ENCODE data around the gene BMPR1A.

Gene BMPR1A

GRCh38 chr10:86964061-86964846, 207.8 kb downstream of the BMPR1A start:
- Histone ChIP-seq H2BK5ac (ENCODE audit: low read length) (no peak overlapping the region), H3K36me3 (ENCODE audit: control insufficient read depth, insufficient read depth, low read length) (no peaks in the 10 kb centered on the region), H3K27me3 (ENCODE audit: insufficient read depth, low read length, poor library complexity) (no peaks in the 10 kb centered on the region), H3K23ac (ENCODE audit: low read length) (no peak overlapping the region), H2AK5ac (ENCODE audit: low read length) (no peak overlapping the region), H3K9ac (ENCODE audit: low read length) (no peak overlapping the region), H3K4ac (ENCODE audit: low read depth, low read length) (no peak overlapping the region), H2BK120ac (ENCODE audit: low read depth, low read length) (no peak overlapping the region), H3K4me1 (ENCODE audit: control insufficient read depth, low read depth, low read length) (peaks cover 7% of the 10 kb centered on the region), H3K4me3 (ENCODE audit: low read length) (no peak overlapping the region), H4K8ac (ENCODE audit: low read depth, low read length) (no peak overlapping the region), H3K18ac (ENCODE audit: low read length) (no peak overlapping the region), H4K5ac (ENCODE audit: low read length) (no peak overlapping the region), H3K79me2 (ENCODE audit: control insufficient read depth, insufficient read depth, low read length) (no peaks in the 10 kb centered on the region), H3K56ac (ENCODE audit: low read length) (peak overlapping the region; percentile 30), H3K27ac (ENCODE audit: low read depth, low read length) (no peak overlapping the region), H2BK15ac (replicated peaks; ENCODE audit: low read depth) (no peak overlapping the region), H3K79me1 (ENCODE audit: low read length) (no peaks in the 10 kb centered on the region), H3K4me2 (ENCODE audit: low read length) (no peak overlapping the region)
- DNase-seq = no peak
- no CpG with 5 or more reads among the region's 13 CpGs for WGBS (ENCODE audit: extremely low coverage, insufficient coverage, low lambda C conversion rate)

- Histone ChIP-seq H3K79me2 (ENCODE audit: control insufficient read depth, insufficient read depth, low read length) (no peaks in the 10 kb centered on the region), H3K79me1 (ENCODE audit: low read length) (no peaks in the 10 kb centered on the region), H4K8ac (ENCODE audit: low read depth, low read length) (no peak overlapping the region), H2BK5ac (ENCODE audit: low read length) (no peak overlapping the region), H3K56ac (ENCODE audit: low read length) (no peak overlapping the region), H3K9ac (ENCODE audit: low read length) (no peak overlapping the region), H3K4me3 (ENCODE audit: low read length) (no peak overlapping the region), H2BK120ac (ENCODE audit: low read depth, low read length) (no peak overlapping the region), H3K18ac (ENCODE audit: low read length) (no peak overlapping the region), H3K23ac (ENCODE audit: low read length) (no peak overlapping the region), H3K4me2 (ENCODE audit: low read length) (no peak overlapping the region), H2AK5ac (ENCODE audit: low read length) (no peak overlapping the region), H3K27me3 (ENCODE audit: insufficient read depth, low read length, poor library complexity) (no peaks in the 10 kb centered on the region), H4K5ac (ENCODE audit: low read length) (no peak overlapping the region), H3K27ac (ENCODE audit: low read depth, low read length) (no peak overlapping the region), H3K4me1 (ENCODE audit: control insufficient read depth, low read depth, low read length) (peaks cover 6% of the 10 kb centered on the region), H2BK15ac (replicated peaks; ENCODE audit: low read depth) (no peak overlapping the region), H3K4ac (ENCODE audit: low read depth, low read length) (no peak overlapping the region), H3K36me3 (ENCODE audit: control insufficient read depth, insufficient read depth, low read length) (no peaks in the 10 kb centered on the region)
- DNase-seq = no peak
- WGBS (ENCODE audit: extremely low coverage, insufficient coverage, low lambda C conversion rate) = no CpG with 5 or more reads among the region's 2 CpGs
Measured at GRCh38 chr10:86964847-86965190, 208.4 kb downstream of the BMPR1A start.

GRCh38 chr10:86965986-86966654, 209.7 kb downstream of the BMPR1A start:
- no peak for DNase-seq
- Histone ChIP-seq H3K36me3 (ENCODE audit: control insufficient read depth, insufficient read depth, low read length) (no peaks in the 10 kb centered on the region), H3K4me2 (ENCODE audit: low read length) (no peak overlapping the region), H3K4me1 (ENCODE audit: control insufficient read depth, low read depth, low read length) (peaks cover 5% of the 10 kb centered on the region), H4K8ac (ENCODE audit: low read depth, low read length) (no peak overlapping the region), H3K79me1 (ENCODE audit: low read length) (no peaks in the 10 kb centered on the region), H2BK5ac (ENCODE audit: low read length) (no peak overlapping the region), H3K79me2 (ENCODE audit: control insufficient read depth, insufficient read depth, low read length) (no peaks in the 10 kb centered on the region), H3K4ac (ENCODE audit: low read depth, low read length) (no peak overlapping the region), H3K56ac (ENCODE audit: low read length) (peak overlapping the region; percentile 73), H3K27me3 (ENCODE audit: insufficient read depth, low read length, poor library complexity) (no peaks in the 10 kb centered on the region), H2BK120ac (ENCODE audit: low read depth, low read length) (no peak overlapping the region), H2AK5ac (ENCODE audit: low read length) (no peak overlapping the region), H3K18ac (ENCODE audit: low read length) (peak overlapping the region; percentile 15), H4K5ac (ENCODE audit: low read length) (no peak overlapping the region), H3K9ac (ENCODE audit: low read length) (peak overlapping the region; percentile 47), H2BK15ac (replicated peaks; ENCODE audit: low read depth) (no peak overlapping the region), H3K23ac (ENCODE audit: low read length) (no peak overlapping the region), H3K4me3 (ENCODE audit: low read length) (no peak overlapping the region), H3K27ac (ENCODE audit: low read depth, low read length) (no peak overlapping the region)
- WGBS (ENCODE audit: extremely low coverage, insufficient coverage, low lambda C conversion rate) = no CpG with 5 or more reads among the region's 11 CpGs

GRCh38 chr10:86967481-86967941, 211.1 kb downstream of the BMPR1A start:
- no peaks in the 10 kb centered on the region for H3K36me3 ChIP-seq (ENCODE audit: control insufficient read depth, insufficient read depth, low read length)
- no peak overlapping the region for H3K18ac ChIP-seq (ENCODE audit: low read length)
- H3K9ac ChIP-seq (ENCODE audit: low read length) = no peak overlapping the region
- no peak overlapping the region for H3K27ac ChIP-seq (ENCODE audit: low read depth, low read length)
- no peak overlapping the region for H3K4me2 ChIP-seq (ENCODE audit: low read length)
- H2BK120ac ChIP-seq (ENCODE audit: low read depth, low read length) = no peak overlapping the region
- H4K5ac ChIP-seq (ENCODE audit: low read length) = no peak overlapping the region
- H2AK5ac ChIP-seq (ENCODE audit: low read length) = no peak overlapping the region
- no peak overlapping the region for H4K8ac ChIP-seq (ENCODE audit: low read depth, low read length)
- H3K4ac ChIP-seq (ENCODE audit: low read depth, low read length) = no peak overlapping the region
- H3K4me1 ChIP-seq (ENCODE audit: control insufficient read depth, low read depth, low read length) = peaks cover 5% of the 10 kb centered on the region
- no peak overlapping the region for H3K23ac ChIP-seq (ENCODE audit: low read length)
- no peak overlapping the region for H2BK15ac ChIP-seq (replicated peaks; ENCODE audit: low read depth)
- H2BK5ac ChIP-seq (ENCODE audit: low read length) = no peak overlapping the region
- DNase-seq = no peak
- no peak overlapping the region for H3K4me3 ChIP-seq (ENCODE audit: low read length)
- H3K27me3 ChIP-seq (ENCODE audit: insufficient read depth, low read length, poor library complexity) = no peaks in the 10 kb centered on the region
- H3K56ac ChIP-seq (ENCODE audit: low read length) = no peak overlapping the region
- no CpG with 5 or more reads among the region's 7 CpGs for WGBS (ENCODE audit: extremely low coverage, insufficient coverage, low lambda C conversion rate)
- H3K79me1 ChIP-seq (ENCODE audit: low read length) = no peaks in the 10 kb centered on the region
- no peaks in the 10 kb centered on the region for H3K79me2 ChIP-seq (ENCODE audit: control insufficient read depth, insufficient read depth, low read length)

GRCh38 chr10:86968271-86968993, 212.0 kb downstream of the BMPR1A start, which contains the start of gene ADIRF:
TSS of gene ADIRF (plus strand) at chr10:86968482. CDS start at chr10:86968545, 63 bp downstream.
- no peak within 1 kb of the TSS for H4K8ac ChIP-seq (ENCODE audit: low read depth, low read length)
- no peak within 1 kb of the TSS for H3K9ac ChIP-seq (ENCODE audit: low read length)
- H3K79me1 ChIP-seq (ENCODE audit: low read length) = no peaks in the 10 kb centered on the region
- no peak within 1 kb of the TSS for H2BK120ac ChIP-seq (ENCODE audit: low read depth, low read length)
- H3K4me1 ChIP-seq (ENCODE audit: control insufficient read depth, low read depth, low read length) = peaks cover 5% of the 10 kb centered on the region
- no peak within 1 kb of the TSS for H2AK5ac ChIP-seq (ENCODE audit: low read length)
- no peak within 1 kb of the TSS for H3K4ac ChIP-seq (ENCODE audit: low read depth, low read length)
- H3K4me2 ChIP-seq (ENCODE audit: low read length) = no peak within 1 kb of the TSS
- no peaks in the 10 kb centered on the region for H3K27me3 ChIP-seq (ENCODE audit: insufficient read depth, low read length, poor library complexity)
- H3K56ac ChIP-seq (ENCODE audit: low read length) = no peak within 1 kb of the TSS
- no peak for DNase-seq
- WGBS (ENCODE audit: extremely low coverage, insufficient coverage, low lambda C conversion rate) = no CpG with 5 or more reads among the region's 59 CpGs
- H3K36me3 ChIP-seq (ENCODE audit: control insufficient read depth, insufficient read depth, low read length) = no peaks in the 10 kb centered on the region
- H3K27ac ChIP-seq (ENCODE audit: low read depth, low read length) = no peak within 1 kb of the TSS
- no peak within 1 kb of the TSS for H4K5ac ChIP-seq (ENCODE audit: low read length)
- H3K79me2 ChIP-seq (ENCODE audit: control insufficient read depth, insufficient read depth, low read length) = no peaks in the 10 kb centered on the region
- no peak within 1 kb of the TSS for H3K18ac ChIP-seq (ENCODE audit: low read length)
- H3K23ac ChIP-seq (ENCODE audit: low read length) = no peak within 1 kb of the TSS
- H2BK5ac ChIP-seq (ENCODE audit: low read length) = no peak within 1 kb of the TSS
- H2BK15ac ChIP-seq (replicated peaks; ENCODE audit: low read depth) = no peak within 1 kb of the TSS
- H3K4me3 ChIP-seq (ENCODE audit: low read length) = no peak within 1 kb of the TSS
